ENCODE results near the gene ZNF182.
"Not testable (repeated sequence)": the region's sequence is repeated elsewhere in the genome, so short reads cannot be mapped to it uniquely, and the experiment has no call there.

The ZNF182 gene

DNA sequence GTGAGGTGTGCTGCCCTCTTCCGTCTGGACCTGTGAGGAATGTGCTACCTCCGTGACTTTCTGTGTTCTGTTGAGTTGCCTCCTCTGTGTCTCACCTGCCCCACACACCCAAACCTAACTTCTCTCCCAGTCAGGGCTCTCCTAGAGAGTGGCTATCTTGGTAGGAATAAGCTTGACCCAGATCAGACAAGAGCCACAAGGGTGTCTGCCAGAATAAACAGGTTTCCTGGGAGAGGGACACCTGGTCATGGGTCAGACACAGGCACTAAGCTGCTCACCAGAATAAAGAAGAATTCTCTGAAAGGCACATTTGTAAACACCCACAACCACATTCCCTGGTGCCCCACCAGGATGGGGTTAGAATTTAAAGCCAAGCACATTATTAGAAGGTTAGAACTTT, 11.1 kb downstream of the ZNF182 start:
- DNase-seq = no peak

DNA sequence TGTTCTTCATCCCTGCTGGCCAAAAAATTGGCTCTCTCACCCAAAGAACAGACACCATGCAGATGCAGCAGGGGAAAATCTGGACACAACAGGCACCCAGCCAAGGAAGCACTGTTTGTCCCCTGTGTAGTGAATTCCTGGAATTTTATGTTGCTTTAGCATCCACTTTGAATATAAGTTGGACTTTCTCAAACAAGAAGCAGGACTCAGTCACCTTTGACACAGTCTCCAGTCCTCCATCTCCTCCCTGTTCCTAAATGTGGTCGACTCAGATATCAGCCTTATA, 11.8 kb downstream of the ZNF182 start:
- no peak for DNase-seq

DNA sequence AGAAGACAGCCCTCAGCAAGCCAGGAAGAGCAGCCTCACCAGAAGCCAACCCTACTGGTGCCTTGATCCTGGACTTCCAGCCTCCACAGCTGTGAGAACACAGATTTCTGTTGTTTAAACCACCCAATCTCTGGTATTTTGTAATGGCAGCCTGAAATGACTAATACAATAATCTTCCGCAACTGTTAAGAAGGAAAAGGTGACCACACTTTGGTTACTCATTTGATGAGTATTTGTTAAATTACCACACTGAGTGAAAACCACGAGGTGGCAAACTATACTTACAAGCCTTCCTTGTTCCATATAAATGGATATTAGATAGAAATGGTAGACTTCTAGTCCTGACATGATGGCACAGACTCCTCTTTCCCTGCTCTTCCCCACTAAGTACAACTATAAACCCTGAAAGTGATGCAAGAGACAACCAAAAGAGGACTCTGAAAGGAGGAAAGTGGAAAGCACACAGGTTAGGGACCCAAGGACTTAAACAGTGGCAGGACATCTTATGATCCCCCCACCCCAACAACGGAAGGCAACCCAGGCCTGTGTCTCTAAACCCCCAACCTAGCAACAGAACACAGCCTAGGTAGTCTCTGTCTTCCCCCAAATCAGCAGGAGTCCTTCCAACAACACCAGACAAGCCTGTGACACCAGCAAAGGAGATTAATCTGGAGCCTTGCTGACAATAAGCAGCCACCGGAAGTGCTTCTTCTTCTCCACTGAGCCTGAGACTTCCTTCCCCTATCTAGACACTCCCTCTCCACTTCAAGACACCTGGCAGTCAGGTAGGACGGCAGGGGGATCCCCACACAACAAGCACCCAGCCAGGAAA, 12.3 kb downstream of the ZNF182 start:
- peak; percentile 10 for DNase-seq

DNA sequence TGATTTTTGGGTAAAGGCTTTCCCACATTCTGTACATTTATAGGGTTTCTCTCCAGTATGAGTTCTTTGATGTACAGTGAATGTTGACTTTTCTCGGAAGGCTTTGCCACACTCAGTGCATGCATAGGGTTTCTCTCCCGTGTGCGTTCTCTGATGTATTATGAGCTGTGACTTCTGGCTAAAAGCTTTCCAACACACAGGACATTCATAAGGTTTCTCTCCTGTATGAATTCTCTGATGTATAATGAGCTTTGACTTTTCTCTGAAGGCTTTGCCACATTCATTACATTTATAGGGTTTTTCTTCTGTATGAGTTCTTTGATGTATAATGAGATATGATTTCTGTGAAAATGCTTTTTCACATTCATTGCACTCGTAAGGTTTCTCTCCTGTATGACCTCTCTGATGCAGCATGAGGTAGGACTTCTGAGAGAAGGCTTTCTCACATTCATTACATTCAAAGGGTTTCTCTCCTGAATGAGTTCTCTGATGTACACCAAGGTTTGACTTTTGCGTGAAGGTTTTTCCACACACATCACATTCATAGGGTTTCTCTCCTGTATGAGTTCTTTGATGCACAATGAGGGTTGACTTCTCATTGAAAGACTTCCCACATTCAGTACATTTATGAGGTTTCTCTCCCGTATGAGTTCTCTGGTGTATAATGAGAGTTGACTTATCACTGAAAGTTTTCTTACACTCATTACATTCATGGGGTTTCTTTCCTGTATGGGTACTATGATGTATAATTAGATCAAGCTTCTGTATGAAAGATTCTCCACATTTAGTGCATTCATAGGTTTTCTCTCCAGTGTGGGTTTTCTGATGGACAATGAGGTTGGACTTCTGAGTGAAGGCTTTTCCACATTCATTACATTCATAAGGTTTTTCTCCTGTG, 27.3 kb downstream of the ZNF182 start:
- DNase-seq = no peak

DNA sequence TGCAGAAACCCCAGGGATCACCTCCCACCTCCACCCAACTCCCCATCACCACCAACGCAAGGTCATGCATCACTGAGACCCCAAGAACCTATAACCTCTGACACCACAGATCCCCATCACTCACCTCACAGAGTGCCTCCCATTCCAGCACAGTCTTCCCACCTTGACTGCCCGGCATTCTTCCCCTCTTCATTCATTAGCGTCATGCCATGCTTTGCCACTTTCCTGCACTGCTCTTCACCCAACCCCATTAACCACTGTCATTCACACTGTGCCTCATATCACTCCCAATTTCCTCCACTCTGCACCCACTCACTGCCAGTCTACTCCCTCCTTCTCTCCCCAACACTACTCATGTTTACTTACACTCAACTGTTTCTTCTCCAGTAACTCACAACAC, 30.6 kb downstream of the ZNF182 start:
- no peak for DNase-seq

DNA sequence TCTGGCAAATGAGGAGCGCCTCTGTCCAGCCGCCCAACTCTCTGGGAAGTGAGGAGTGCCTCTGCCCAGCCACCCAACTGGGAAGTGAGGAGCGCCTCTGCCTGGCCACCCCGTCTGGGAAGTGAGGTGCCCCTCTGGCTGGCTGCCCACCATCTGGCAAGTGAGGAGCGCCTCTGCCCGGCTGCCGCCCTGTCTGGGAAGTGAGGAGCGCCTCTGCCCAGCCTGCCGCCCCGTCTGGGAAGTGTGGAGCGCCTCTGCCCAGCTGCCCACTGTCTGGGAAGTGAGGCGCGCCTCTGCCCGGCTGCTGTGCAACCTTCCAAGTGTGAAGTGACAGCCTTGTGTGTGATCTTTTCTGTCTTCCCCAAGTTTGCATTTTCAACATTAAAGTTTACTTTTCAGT, 38.3 kb downstream of the ZNF182 start:
- not testable (repeated sequence) for DNase-seq

DNA sequence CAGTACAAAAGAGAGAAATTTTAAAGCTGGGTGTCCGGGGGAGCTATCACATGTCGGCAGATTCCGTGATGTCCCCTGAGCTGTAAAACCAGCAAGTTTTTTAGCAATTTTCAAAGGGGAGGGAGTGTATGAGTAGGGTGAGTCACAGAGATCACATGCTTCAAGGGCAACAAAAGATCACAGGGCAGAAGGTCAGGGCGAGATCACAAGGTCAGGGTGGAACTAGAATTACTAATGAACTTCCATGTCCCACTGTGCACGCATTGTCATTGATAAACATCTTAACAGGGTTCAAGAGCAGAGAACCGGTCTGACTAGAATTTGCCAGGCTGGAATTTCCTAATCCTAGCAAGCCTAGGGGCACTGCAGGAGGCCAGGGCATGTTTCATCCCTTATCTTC, 42.0 kb downstream of the ZNF182 start:
- DNase-seq = not testable (repeated sequence)

DNA sequence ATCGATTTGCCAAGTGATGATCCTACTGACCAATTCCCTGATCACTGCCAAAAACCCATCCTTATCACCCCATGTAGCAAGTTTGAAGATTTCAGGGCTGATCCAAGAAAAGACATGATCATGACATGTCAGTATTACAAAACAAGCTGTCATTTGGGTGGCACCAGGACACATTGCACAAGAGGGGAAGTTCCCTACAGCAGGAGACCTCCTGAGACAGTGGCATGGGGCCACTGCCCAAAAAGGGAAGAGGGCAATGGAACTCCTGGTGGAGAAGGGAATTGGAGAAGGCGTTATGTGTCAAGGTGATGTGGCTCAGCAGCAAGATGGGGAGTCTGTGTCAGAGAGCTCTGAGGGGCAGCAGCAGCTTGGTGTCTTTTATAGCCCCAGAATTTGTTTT, 43.4 kb downstream of the ZNF182 start:
- DNase-seq = no peak

DNA sequence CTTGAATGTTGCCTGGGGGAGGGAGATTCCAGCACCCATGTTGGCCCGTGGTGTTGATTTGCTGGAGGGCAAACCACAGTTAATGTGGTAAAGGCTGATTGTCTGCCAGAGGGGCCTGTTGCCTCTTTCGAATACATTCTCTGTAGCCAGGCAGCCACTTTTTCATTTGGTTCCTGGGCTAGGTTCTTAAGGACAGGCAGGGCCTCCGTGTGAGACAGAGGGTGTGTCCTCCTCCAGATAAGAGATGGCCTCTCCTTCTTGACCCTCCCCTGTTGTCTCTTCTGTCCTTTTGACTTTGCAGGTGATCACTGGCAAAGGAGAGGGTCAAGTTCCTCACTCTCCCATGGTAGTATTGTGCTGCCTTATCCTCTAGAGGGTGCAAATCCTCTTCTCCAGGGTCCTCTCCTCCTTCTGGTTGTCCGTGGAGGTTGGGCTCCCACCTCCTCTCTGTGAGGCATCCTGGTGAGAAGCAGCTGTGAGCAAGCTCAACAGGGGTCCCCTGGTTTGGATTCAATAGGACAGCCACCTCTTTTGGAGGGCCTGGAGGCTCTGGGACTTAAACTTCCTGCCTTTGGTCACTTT, 44.9 kb downstream of the ZNF182 start:
- DNase-seq = peak; percentile 39

DNA sequence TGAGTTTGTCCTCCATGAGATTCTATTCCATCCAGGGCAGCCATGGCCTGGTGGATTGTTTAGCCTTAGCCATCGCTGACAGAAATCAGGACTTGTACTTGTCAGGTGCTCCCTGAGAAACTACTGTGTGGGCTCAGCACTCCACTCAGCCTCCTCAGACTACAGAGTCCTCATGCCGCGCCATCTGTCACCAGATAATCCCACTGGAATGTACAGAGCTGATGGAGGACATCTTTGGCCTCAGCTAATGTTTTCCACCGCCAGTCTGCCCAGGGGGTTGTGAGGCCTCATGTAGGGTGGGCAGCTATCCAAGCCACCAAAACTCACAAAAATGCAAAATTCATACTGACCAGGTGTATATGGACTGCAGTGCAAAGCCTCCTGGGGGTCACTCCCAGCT, 45.6 kb downstream of the ZNF182 start:
- not testable (repeated sequence) for DNase-seq

DNA sequence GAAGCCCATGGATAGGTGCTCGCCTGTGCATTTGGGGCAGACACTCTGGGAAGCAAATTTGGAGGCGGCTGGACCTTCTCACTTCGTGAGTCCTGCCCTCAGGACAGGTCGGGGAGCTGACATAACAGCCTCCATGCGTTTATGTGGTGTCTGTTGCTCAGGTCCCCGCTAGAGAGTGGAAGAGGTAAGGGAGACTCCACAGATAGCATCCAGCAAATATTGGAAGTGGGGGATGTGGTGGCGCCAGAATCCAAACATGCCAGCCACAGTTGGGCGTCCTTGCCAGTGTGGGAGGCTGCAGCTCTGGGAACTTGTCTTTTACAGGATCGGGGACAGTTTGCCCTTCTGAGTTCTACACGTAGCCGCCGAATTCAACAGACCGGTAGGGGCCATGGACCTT, 47.8 kb downstream of the ZNF182 start:
- no peak for DNase-seq

DNA sequence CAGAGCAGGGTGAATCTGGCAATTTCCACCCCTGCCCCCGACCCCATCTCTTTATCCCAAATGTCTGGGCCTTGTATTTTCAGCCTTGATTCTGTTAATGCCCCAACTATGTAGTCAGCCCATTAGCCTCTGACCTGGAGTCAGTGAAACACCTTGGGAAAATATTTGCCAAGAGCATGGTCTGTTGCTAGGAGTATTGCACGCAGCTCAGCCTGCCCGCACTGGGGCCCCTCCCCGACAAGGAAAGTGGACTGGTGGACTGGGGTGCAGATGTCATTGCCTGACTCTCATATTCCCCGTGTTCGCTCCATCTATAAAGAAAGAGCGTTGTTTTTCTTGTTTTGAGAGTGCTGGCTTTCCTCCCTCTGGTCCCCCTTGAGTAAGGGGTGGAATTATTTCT, 48.5 kb downstream of the ZNF182 start:
- DNase-seq = not testable (repeated sequence)

DNA sequence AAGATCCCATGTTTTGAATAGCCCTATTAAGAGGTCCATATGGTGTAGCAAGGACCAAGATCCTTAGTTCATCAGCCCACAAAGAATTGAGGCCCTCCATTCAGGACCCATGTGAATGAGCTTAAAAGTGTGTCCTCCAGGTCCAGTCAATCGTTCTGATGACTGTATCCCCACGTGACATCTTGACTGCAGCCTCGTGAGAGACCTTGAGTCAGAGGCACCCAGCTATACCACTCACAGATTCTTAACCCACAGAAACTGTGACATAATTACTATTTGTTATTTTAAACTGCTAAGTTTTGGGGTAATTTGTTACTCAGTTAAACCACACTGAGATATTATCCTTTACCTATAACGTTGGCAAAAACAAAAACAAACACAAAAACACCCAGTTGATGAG, 62.4 kb downstream of the ZNF182 start:
- DNase-seq = no peak

DNA sequence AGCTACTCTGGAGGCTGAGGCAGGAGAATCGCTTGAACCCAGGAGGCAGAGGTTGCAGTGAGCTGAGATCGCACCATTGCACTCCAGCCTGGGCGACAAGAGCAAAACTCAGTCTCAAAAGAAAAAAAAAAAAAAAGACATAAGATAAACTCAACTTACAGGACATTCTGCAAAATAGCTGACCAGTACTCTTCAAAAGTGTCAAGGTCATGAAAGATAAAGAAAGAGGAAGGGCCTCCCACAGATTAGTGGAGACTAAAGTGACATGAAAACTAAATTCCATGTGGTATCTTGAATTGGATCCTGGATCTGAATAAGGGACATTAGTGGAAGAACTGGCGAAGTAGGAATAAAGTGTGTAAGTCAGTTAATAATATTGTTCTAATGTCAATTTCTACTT, 63.3 kb downstream of the ZNF182 start:
- no peak for DNase-seq

DNA sequence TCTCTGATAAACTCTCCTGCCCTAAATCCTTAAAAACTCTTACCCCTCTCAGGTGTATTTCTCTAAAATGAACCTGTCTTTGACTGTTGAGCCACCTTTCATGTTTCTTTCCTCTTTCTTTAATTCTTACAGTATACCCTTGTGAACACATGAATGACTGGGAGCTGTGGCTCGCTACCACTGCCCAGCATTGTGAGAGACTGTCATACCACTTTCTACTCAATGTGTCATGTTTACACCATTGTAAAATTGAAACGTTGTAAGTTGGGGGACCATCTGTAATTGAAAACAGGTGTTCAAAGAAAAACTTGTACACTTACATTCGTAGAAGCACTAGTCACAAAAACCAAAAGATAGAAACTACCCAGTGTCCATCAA, 66.9 kb downstream of the ZNF182 start:
- DNase-seq = no peak

DNA sequence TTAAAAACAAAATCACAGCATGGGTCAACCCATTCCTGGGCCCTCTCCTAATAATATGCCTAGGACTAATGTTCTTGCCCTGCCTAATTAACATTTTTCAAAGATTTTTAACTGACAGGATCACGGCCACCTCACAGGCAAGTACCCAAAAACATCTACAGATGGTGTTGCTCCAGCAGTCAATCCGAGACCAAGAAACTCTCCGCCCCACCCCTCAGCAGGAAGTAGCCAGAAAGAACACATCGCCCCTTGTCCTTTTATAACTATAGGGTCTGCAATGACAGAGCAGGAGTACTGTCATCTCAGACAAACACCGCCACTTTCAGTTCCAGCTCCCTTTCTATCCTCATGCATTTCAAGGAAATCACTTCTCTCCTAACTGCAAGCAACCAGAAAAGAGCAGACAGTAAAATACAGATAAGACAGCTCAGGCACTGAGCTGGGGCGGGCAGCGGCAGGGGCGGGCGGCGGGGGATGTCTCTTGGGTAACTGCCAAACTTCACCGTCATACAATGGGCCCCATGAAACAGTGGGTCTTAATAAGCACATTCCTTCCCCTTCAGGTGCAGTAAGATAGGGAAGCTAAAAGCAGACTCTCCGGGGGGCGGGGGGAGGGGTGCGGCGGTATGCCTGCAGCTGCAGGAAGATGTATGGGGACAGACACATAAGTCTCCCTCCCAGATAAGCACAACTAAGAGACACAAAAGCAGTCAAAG, 67.4 kb downstream of the ZNF182 start:
- DNase-seq = no peak

DNA sequence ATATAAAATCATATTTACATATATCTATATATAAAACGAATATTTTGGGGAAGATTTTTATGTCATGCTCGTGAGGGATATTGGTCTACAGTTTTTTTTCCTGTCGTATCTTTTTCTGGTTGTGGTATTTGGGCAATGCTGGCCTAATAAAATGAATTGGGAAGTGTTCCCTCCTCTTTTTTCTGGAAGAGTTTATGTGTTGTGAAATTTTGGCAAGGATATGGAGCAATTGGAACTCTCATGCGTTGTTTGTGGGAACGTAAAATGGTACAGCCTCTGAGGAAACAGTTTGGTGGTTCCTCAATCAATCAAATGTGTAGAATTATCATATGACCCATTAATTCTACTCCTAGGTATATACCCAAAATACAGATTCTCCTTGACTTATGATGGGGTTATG, 69.8 kb downstream of the ZNF182 start:
- DNase-seq = no peak

DNA sequence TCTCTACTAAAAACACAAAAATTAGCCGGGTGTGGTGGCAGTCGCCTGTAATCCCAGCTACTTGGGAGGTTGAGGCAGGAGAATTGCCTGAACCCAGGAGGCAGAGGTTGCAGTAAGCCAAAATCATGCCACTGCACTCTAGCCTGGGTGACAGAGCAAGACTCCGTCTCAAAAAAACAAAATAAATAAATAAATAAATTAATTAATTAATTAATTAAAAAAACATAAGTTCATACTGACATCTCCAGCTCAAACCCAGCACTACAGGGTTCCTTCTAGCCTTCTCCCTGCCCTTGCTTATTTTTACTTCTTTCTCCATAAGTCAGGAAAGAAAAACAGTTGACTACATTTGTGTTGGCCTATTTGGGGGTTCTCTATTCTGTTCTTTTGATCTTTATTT, 71.8 kb downstream of the ZNF182 start:
- DNase-seq = not testable (repeated sequence)

DNA sequence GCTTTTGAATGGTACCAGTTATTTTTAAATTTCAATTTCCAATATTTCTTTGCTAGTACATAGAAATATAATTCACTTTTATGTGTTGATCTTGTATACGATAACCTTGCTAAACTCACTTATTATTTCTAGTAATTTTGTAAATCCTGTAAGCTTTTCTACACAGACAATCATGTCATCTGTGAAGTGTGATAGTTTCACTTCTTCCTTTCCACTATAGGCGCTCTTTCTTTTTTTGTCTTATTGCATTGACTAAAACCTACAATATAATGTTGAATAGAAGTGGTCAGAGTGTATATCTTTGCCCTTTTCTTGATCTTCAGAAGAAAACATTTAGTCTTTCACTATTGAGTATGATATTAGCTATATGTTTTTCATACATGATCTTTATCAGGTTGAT, 76.6 kb downstream of the ZNF182 start:
- DNase-seq = no peak

Measured in CD4-positive, alpha-beta T cell treated with Interleukin-12 subunit alpha and Interleukin-12 subunit beta, for 1 hour (primary cell).